NCI-H69 (cell line): ENCODE data around the gene UGT1A6.
"Not testable (repeated sequence)": the region's sequence is repeated elsewhere in the genome, so short reads cannot be mapped to it uniquely, and the experiment has no call there.

ENCODE experiments used
- DNase-seq: peaks from one replicate; lab custom pipeline; 2025; lab: John Stamatoyannopoulos, UW

Gene UGT1A6

DNA sequence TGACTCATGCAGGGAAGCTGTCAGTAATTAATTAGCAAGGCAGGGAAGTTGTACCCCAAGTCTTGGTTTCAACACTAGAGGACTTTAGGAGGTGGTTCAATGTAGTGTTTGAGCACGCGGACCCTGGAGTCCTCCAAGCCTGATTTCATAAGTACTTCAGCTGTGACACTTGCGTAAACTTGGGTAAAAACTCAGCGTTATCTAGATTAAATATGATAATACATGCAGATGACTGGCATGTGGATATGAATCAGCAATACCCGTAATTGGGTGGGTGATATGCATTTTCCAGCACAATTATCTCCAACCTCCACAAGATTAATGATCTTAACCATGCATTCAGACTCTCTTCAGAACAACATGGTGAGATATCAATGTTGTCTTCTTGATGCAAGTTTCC, 5.8 kb upstream of the UGT1A6 start:
- no peak for DNase-seq

DNA sequence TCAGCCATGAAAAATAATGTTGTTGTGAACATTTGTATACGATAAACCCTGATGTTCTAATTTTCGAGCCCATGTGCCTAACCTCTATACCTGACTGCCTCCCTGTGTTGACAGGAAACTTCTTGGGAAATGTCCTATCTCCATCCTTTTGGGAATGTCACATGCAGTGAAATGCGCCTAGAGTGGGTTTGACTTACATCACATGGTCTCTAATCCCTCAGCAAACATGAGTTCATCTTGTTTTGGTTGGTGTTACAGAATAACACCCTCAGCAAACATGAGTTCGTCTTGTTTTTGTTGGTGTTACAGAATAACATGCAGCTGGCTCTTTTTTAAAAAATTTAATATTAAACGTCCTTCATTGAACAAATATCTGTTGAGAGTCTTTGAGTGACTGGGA, 4.3 kb upstream of the UGT1A6 start:
- DNase-seq: no peak

- no peak for DNase-seq
Observed at GRCh38 chr2:233689031-233689430, 3.7 kb upstream of the UGT1A6 start.

- no peak for DNase-seq
Observed at GRCh38 chr2:233689501-233689900, 3.2 kb upstream of the UGT1A6 start.

- no peak for DNase-seq
Observed at GRCh38 chr2:233690444-233690843, 2.2 kb upstream of the UGT1A6 start.

DNA sequence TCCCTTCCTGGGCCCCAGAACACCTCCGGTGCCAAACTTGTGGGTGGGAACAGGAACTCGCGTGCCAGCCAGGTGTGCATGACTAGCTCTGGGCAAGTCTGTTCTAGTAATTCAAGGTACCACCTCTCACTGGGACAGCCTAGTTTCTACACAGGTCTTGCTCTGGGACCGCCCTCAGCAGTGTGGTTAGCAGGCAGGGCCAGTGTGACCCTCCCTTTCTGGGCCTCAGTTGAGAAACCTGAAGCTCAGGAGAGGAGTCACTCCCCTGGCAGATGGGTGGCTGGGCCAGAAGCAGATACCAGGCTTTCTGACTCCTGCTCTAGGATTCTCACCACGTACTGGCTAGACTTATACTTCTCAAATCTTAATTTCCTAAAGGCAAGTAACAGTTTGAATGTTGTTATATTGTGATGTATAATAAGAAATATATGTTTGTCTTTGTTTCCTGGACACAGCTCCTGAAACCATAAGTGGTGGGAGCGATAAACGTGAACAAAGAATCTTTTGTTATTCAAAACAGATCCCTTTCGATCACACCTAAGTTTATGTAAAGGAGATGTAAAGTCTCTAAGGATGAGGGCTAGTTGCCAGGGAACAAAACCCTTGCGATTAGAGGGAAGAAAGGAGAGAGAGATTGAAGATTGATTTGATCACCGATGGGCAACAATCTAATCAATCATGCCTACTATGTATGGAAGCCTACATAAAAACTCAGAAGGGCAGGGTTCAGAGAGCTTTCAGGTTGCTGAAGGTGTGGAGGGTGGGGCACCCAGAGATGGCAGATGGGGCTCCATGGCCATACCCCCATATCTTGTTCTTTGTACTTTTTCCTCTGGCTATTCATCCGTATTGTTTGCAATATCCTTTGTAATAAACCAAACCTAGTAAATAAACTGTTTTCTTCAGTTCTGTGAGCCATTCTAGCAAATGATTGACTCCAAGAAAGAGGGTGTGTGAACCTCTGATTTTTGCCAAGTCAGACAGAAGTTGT, 952 bp upstream of the UGT1A6 start:
- DNase-seq: no peak

DNA sequence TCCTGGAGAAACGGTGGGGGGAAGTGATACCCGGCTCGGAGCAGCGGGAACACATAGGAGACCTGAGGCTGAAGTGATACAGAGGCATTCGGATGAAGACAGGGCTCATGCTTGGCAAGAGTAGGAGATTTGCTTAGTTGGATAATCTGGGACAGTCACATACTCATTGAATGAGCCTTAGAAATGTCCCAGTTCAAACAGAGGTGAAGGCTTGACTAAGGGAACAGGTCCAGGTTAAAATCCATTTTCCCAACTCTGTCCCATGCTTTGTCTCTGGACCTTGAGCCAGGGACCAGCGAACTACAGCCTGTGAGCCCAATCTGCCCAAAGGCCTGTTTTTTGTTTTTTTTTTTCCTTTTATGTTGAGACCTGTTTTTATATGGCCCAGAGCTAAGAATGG, 1.3 kb downstream of the UGT1A6 start:
- no peak for DNase-seq

- DNase-seq: no peak
Observed at GRCh38 chr2:233698740-233699139, 6.0 kb downstream of the UGT1A6 start.

GRCh38 chr2:233699424-233700027, 6.8 kb downstream of the UGT1A6 start:
- DNase-seq: no peak

DNA sequence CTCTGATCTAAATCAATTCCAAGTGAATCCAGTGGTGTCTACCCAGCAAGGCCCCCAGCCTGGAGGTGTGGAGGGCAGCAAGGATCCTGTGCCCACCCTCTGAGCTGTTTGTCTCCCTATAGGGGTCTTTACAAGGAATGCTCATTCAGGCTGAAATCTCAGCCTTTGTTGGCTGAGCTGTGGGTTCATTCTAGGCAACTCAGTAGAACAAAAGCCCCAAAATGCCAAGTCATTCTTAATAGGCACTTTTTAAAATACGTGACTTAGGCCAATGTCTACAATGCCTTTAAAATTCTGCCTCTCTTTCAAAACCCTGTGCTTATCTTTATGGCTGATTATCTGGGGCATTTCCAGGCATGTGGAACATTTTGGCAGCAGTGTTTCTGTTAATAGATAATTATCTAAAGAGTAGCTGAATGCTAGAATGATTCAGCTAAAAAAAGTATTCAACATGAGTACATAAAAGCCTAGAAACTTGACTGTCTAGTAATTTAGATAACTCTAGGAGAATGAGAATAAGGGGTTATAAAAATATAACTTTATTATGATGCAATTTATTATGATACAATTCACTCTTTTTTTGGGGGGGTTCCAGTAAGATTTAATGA, 7.4 kb downstream of the UGT1A6 start:
- DNase-seq: no peak

DNA sequence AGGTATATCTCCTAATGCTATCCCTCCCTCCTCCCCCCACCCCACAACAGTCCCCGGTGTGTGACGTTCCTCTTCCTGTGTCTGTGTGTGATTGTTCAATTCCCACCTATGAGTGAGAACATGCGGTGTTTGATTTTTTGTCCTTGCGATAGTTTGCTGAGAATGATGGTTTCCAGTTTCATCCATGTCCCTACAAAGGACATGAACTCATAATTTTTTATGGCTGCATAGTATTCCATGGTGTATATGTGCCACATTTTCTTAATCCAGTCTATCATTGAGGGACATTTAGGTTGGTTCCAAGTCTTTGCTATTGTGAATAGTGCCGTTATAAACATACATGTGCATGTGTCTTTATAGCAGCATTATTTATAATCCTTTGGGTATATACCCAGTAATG, 8.2 kb downstream of the UGT1A6 start:
- not testable (repeated sequence) for DNase-seq

DNA sequence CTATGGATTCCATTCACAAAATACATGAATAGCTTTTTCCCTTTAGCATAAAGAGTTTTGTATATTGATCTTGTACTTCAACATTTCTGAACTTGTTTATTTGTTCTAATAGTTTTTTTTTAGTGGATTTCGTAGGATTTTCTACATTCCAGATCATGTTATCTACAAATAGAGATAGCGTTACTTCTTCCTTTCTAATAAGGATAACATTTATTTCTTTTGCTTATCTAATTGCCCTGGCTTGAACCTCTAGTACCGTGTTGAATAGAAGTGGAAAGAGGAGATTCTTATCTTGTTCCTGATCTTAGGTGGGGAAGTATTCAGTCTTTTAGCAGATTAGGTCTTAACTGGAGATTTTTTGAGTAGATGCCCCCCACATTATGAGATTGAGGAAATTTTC, 9.5 kb downstream of the UGT1A6 start:
- DNase-seq: no peak

- no peak for DNase-seq
Observed at GRCh38 chr2:233705911-233706506, 13.3 kb downstream of the UGT1A6 start.

DNA sequence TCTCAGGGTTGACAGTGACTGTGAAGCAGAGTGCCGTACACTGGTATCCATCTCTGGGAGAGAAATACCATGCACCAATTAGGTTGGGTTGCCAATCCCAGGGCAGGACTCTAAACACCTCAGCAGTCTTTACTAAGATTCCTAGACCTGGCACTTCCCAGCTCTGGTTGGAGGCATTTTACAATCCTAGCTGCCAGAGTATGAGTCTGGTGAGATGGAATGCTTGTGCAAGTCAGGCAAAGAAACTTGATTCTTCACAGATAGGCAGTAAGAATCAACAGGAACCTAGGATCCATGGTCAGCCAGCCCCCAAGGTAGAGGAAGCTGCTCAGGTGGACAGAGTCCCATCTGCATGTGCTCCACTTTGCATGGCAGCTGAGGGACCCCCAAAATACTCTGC, 14.0 kb downstream of the UGT1A6 start:
- no peak for DNase-seq

DNA sequence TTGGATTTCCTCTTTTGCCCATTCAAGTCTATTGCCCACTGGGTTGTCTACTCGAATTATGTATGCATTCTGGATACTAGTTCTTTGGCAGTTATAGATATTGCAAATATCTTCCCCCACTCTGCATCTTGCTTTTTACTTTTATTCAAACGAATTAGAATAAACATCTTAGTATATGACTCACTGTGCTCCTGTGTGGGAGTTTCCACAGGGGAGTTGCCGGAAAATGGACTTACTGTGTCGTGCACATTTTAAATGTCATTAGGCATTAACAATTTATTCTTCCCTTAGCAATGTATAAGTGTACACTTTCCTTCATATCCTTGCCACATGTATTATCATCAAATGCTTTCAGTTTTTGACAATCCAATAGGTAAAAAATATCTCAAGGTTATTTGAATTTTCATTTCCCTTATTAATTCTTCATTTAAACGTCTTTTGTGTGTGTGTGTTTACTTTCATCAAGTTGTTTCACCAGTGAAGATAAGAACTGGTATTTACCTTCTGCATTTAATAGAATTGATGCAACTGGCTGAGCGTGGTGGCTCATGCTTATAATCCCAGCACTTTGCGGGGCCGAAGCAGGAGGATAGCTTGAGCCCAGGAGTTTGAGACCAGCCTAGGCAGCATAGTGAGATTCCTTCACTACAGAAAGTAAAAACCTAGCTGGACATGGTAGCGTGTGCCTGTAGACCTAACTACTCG, 15.4 kb downstream of the UGT1A6 start:
- no peak for DNase-seq

- DNase-seq: no peak
Observed at GRCh38 chr2:233708942-233709341, 16.3 kb downstream of the UGT1A6 start.

DNA sequence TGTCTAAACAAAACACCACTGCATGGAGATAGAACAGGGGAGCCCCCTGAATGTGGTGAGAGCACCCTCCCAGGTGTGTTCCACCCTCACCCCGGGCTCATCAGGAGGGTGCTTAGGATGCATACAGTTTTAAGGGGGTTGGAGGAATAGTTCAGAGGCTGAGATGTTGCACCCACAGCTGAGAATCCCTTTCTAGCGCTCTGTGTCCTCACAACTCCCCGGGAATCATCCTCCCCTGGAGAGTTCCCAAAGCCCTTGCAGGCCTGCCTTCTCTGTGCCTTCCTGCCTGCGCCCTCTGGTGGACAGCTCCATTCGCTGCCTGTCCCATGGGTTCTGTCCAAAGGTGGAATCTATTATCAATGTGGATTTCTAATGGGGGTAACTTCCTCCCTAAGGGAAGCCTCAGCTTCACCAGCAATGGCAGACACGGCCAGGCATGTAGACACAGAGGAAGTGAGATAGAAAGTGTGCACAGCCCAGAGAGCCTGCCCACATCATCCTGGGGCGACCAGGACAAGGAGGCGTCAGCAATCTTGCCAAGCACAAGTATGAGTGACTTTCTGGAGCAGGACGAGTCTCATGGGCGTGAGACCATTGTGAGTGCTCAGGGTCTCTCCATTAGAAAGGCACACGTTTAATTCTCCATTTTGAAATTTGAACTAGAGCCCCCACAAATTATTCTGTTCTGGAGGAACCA, 18.8 kb downstream of the UGT1A6 start:
- DNase-seq: peak; percentile 67

GRCh38 chr2:233712611-233713261, 20.0 kb downstream of the UGT1A6 start, which contains the start of gene UGT1A5:
UGT1A5 (plus strand) TSS chr2:233712907; CDS start chr2:233712992, 85 bp downstream.
- DNase-seq: no peak

DNA sequence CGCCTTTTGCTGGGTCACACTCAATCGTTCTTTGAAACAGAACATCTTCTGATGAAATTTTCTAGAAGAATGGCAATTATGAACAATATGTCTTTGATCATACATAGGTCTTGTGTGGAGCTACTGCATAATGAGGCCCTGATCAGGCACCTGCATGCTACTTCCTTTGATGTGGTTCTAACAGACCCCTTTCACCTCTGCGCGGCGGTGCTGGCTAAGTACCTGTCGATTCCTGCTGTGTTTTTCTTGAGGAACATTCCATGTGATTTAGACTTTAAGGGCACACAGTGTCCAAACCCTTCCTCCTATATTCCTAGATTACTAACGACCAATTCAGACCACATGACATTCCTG, 20.5 kb downstream of the UGT1A6 start:
- no peak for DNase-seq

- DNase-seq: no peak
Observed at GRCh38 chr2:233714121-233714520, 21.4 kb downstream of the UGT1A6 start.

GRCh38 chr2:233718552-233718951, 25.9 kb downstream of the UGT1A6 start, which contains the start of gene UGT1A4:
UGT1A4 (plus strand) TSS chr2:233718736; CDS start chr2:233718821, 85 bp downstream.
- DNase-seq: no peak
